ENCODE measurements around the gene CDON.
"Not testable (repeated sequence)": the region's sequence is repeated elsewhere in the genome, so short reads cannot be mapped to it uniquely, and the experiment has no call there.

The CDON gene

GRCh38 chr11:125992893-125993292 lies 69.8 kb downstream of the CDON start:
- no peak for DNase-seq

- no peak for DNase-seq
Observed at GRCh38 chr11:125990244-125990643, 72.4 kb downstream of the CDON start.

GRCh38 chr11:125987066-125987641 lies 75.5 kb downstream of the CDON start:
- no peak for DNase-seq

- DNase-seq: not testable (repeated sequence)
Observed at GRCh38 chr11:125985956-125986355, 76.7 kb downstream of the CDON start.

- no peak for DNase-seq
Observed at GRCh38 chr11:125982348-125982730, 80.3 kb downstream of the CDON start.

- no peak for DNase-seq
Observed at GRCh38 chr11:125980436-125980835, 82.2 kb downstream of the CDON start.

- DNase-seq: no peak
Observed at GRCh38 chr11:125979511-125979910, 83.2 kb downstream of the CDON start.

GRCh38 chr11:125978778-125979407 lies 83.8 kb downstream of the CDON start:
- DNase-seq: no peak

GRCh38 chr11:125978181-125978716 lies 84.4 kb downstream of the CDON start:
- no peak for DNase-seq

GRCh38 chr11:125977333-125977732 lies 85.3 kb downstream of the CDON start:
- no peak for DNase-seq

- no peak for DNase-seq
Observed at GRCh38 chr11:125976156-125976555, 86.5 kb downstream of the CDON start.

GRCh38 chr11:125975634-125976033 lies 87.0 kb downstream of the CDON start:
- DNase-seq: no peak

GRCh38 chr11:125974284-125974683 lies 88.4 kb downstream of the CDON start:
- DNase-seq: no peak

GRCh38 chr11:125971618-125972017 lies 91.0 kb downstream of the CDON start:
- no peak for DNase-seq

- no peak for DNase-seq
Observed at GRCh38 chr11:125968354-125968753, 94.3 kb downstream of the CDON start.

GRCh38 chr11:125967515-125967914 lies 95.2 kb downstream of the CDON start:
- DNase-seq: no peak

GRCh38 chr11:125960771-125961170 lies 101.9 kb downstream of the CDON start:
- DNase-seq: no peak

- DNase-seq: no peak
Observed at GRCh38 chr11:125959931-125960330, 102.7 kb downstream of the CDON start.

GRCh38 chr11:125959511-125959910 lies 103.2 kb downstream of the CDON start:
- no peak for DNase-seq

- no peak for DNase-seq
Observed at GRCh38 chr11:125958872-125959400, 103.7 kb downstream of the CDON start.

- no peak for DNase-seq
Observed at GRCh38 chr11:125957618-125958332, 104.9 kb downstream of the CDON start.

- DNase-seq: no peak
Observed at GRCh38 chr11:125956391-125957134, 106.1 kb downstream of the CDON start.

GRCh38 chr11:125955856-125956255 lies 106.8 kb downstream of the CDON start:
- DNase-seq: no peak
